ENCODE data around the gene C2orf81. TPM values are rescaled to one million over a fixed set of nuclear protein-coding genes. Genes with fewer than 3 reads are reported as not detected.

Gene C2orf81
- total RNA-seq, 1 donor from 2014 or later: 3.7 TPM

DNA sequence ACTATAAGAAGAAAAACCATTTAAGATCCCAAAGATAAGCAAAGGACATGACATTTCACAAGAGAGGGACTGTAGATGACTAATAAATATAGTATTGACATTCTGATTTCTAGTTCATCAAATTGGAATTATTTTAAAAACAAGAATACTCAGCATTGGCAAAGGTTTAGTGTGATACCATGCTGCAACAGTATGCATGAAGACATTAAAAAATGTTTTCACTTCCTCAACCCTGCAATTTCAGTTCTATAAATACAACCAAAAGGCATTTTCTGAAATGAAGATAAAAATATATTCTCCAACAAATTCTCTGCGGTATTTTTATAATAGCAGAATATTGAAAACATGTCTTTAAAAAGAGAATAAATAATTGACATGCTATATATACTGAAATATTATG, 2.1 kb downstream of the C2orf81 start:
- Mint-ChIP-seq H3K9me3 (ENCODE audit: unreplicated experiment) (peaks cover 10% of the 10 kb centered on the region), H3K4me1 (ENCODE audit: low read depth, unreplicated experiment) (peaks cover 10% of the 10 kb centered on the region), H3K36me3 (ENCODE audit: unreplicated experiment) (no peaks in the 10 kb centered on the region), H3K27me3 (ENCODE audit: unreplicated experiment) (peaks cover 11% of the 10 kb centered on the region), H3K4me3 (ENCODE audit: unreplicated experiment) (no peak overlapping the region), H3K27ac (ENCODE audit: unreplicated experiment) (no peak overlapping the region)
- TF ChIP-seq, protein P1, sequence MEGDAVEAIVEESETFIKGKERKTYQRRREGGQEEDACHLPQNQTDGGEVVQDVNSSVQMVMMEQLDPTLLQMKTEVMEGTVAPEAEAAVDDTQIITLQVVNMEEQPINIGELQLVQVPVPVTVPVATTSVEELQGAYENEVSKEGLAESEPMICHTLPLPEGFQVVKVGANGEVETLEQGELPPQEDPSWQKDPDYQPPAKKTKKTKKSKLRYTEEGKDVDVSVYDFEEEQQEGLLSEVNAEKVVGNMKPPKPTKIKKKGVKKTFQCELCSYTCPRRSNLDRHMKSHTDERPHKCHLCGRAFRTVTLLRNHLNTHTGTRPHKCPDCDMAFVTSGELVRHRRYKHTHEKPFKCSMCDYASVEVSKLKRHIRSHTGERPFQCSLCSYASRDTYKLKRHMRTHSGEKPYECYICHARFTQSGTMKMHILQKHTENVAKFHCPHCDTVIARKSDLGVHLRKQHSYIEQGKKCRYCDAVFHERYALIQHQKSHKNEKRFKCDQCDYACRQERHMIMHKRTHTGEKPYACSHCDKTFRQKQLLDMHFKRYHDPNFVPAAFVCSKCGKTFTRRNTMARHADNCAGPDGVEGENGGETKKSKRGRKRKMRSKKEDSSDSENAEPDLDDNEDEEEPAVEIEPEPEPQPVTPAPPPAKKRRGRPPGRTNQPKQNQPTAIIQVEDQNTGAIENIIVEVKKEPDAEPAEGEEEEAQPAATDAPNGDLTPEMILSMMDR (IDR thresholded peaks at IDR 0.05; ENCODE audit: partially characterized antibody, unreplicated experiment): no peak
- DNase-seq: no peak

DNA sequence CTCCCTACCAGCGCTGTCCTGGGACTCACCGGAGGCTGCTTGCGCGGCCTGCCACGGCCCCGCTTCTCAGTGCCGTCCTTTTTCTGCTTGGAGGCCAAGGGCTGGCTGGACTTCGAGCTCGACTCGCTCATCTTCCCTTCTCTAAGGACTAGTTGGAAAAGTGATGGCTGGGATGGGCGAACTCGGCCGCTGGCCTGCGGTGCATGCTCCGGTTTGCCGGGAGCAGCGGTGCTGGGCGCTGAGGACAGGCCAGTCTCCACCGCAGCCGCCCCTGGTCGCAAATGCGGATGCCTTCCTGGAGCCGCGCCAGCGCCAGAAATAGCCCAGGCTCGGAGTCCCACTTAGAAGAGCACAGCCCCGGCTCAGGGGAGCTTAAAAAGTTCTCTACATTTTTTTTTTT, 3.1 kb downstream of the C2orf81 start:
- H3K27ac Mint-ChIP-seq (ENCODE audit: unreplicated experiment): no peak overlapping the region
- peaks cover 10% of the 10 kb centered on the region for H3K4me1 Mint-ChIP-seq (ENCODE audit: low read depth, unreplicated experiment)
- H3K4me3 Mint-ChIP-seq (ENCODE audit: unreplicated experiment): no peak overlapping the region
- H3K27me3 Mint-ChIP-seq (ENCODE audit: unreplicated experiment): peaks cover 11% of the 10 kb centered on the region
- TF ChIP-seq, protein P1 (IDR thresholded peaks at IDR 0.05; ENCODE audit: partially characterized antibody, unreplicated experiment): no peak
- no peaks in the 10 kb centered on the region for H3K36me3 Mint-ChIP-seq (ENCODE audit: unreplicated experiment)
- DNase-seq: no peak
- peaks cover 10% of the 10 kb centered on the region for H3K9me3 Mint-ChIP-seq (ENCODE audit: unreplicated experiment)

DNA sequence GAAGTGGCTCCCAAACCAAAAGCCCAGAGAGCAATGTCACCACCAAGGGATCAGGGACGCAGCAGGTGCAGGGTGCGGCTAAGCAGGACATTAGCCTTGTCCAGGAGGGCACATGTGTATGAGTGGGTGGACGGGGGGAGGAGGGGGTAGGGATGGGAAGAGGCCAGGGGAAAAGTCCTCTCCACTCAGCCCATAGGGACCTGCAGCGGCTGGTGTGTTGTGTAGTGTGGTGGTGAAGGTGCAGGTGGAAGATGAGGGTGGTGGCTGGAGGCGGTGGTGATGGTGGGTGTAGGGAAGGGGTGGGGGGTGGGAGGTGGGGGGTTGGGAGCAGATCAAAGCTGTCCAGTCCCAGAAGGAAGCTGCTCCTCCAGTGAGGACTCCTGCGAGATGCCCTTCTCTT, 3.7 kb downstream of the C2orf81 start:
- H3K27ac Mint-ChIP-seq (ENCODE audit: unreplicated experiment): no peak overlapping the region
- no peak overlapping the region for H3K4me3 Mint-ChIP-seq (ENCODE audit: unreplicated experiment)
- no peak for DNase-seq
- TF ChIP-seq, protein P1 (IDR thresholded peaks at IDR 0.05; ENCODE audit: partially characterized antibody, unreplicated experiment): no peak
- H3K4me1 Mint-ChIP-seq (ENCODE audit: low read depth, unreplicated experiment): peaks cover 10% of the 10 kb centered on the region
- peaks cover 7% of the 10 kb centered on the region for H3K9me3 Mint-ChIP-seq (ENCODE audit: unreplicated experiment)
- peaks cover 11% of the 10 kb centered on the region for H3K27me3 Mint-ChIP-seq (ENCODE audit: unreplicated experiment)
- no peaks in the 10 kb centered on the region for H3K36me3 Mint-ChIP-seq (ENCODE audit: unreplicated experiment)

DNA sequence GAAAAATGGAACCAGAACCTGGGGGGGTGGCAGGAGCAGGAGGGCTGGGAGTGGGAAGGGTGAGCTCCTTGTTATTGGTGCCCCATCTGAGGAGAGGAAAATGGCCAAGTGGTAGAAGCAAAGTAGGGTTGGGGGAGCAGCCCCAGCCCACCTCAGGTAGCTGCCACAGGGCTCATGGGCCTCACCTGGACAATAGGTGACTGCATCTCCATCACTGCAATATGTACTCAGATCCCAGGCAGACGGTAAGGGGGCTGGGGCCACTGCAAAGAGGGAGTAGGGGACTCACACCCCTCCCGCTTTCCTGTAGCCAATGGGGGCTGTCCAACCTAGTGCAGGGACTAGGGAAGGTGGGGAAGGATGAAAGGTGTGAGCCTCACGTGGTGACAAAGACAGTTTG, 4.2 kb downstream of the C2orf81 start:
- Mint-ChIP-seq H3K4me1 (ENCODE audit: low read depth, unreplicated experiment) (peaks cover 10% of the 10 kb centered on the region), H3K4me3 (ENCODE audit: unreplicated experiment) (peak overlapping the region; percentile 72), H3K36me3 (ENCODE audit: unreplicated experiment) (no peaks in the 10 kb centered on the region), H3K27me3 (ENCODE audit: unreplicated experiment) (peaks cover 10% of the 10 kb centered on the region), H3K9me3 (ENCODE audit: unreplicated experiment) (peaks cover 8% of the 10 kb centered on the region), H3K27ac (ENCODE audit: unreplicated experiment) (peak overlapping the region; percentile 88)
- DNase-seq: no peak
- TF ChIP-seq, protein P1 (IDR thresholded peaks at IDR 0.05; ENCODE audit: partially characterized antibody, unreplicated experiment): no peak

DNA sequence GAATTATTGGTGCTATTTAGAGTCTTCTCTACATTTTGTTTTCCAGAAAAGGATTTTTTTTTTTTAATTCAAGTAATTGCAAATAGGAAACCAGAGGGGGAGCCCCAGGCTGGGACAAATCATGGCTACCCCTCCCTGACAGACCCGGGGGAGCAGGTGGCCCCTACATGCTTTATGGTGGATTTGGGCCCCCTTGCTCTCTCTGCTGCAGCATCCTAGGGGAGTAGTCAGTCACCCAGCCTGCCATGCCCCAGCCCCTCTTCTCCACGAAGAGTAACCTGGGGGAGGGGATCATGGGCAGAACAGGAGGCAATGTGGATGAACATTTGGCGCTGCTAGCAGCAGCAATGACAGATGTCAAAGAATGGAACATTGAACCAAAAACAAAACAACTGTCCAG, 4.6 kb downstream of the C2orf81 start:
- H3K36me3 Mint-ChIP-seq (ENCODE audit: unreplicated experiment): no peaks in the 10 kb centered on the region
- peaks cover 10% of the 10 kb centered on the region for H3K4me1 Mint-ChIP-seq (ENCODE audit: low read depth, unreplicated experiment)
- no peak for DNase-seq
- TF ChIP-seq, protein P1 (IDR thresholded peaks at IDR 0.05; ENCODE audit: partially characterized antibody, unreplicated experiment): no peak
- H3K27ac Mint-ChIP-seq (ENCODE audit: unreplicated experiment): peak overlapping the region; percentile 88
- peak overlapping the region; percentile 72 for H3K4me3 Mint-ChIP-seq (ENCODE audit: unreplicated experiment)
- H3K9me3 Mint-ChIP-seq (ENCODE audit: unreplicated experiment): peaks cover 6% of the 10 kb centered on the region
- peaks cover 7% of the 10 kb centered on the region for H3K27me3 Mint-ChIP-seq (ENCODE audit: unreplicated experiment)
